RWPE1 (cell line): ENCODE measurements around the gene SPEM3.

Source experiments
- CTCF ChIA-PET: fragments of 350-600 bp; sonication (Branson Sonifier 250); formaldehyde crosslinking; extraction: SDS; loops from one replicate; lab custom pipeline; 2021; lab: Yijun Ruan, JAX
- POLR2A ChIA-PET: fragments of 400-600 bp; formaldehyde crosslinking; extraction: SDS; loops from one replicate; lab custom pipeline; 2020; ENCODE audit warnings: antibody characterized with exemption; ENCODE audit not compliant: low non-redundant PET; lab: Yijun Ruan, JAX
- DNase-seq: peaks from one replicate; pipeline ENCODE4 v3.0.0; 2012; ENCODE audit warnings: low spot score
- H3K27ac ChIP-seq: fragments of 450-650 bp; 2 replicates; pipeline ENCODE4 v1.5.1; 2017
- CTCF ChIP-seq: fragments of 450-650 bp; conservative IDR thresholded peaks from 2 replicates; pipeline ENCODE4 v1.5.1; 2017; ENCODE audit warnings: low read depth, mild to moderate bottlenecking

The SPEM3 gene

GRCh38 chr17:7432296-7432695 lies 3.6 kb downstream of the SPEM3 start:
- ChIA-PET POLR2A (interaction anchor here (0.7 kb wide), 1 partner anchor 129 kb away, joined by 3 read pairs; no protein-coding TSS in a partner anchor), CTCF (interaction anchor here (0.7 to 0.8 kb wide), 2 partner anchors 81 to 253 kb away, joined by 3 read pairs; no protein-coding TSS in a partner anchor)
- TF ChIP-seq CTCF, result no peak
- H3K27ac ChIP-seq, result no peak overlapping the region
- no peak for DNase-seq

- CTCF ChIA-PET, result interaction anchor here (0.6 to 4.3 kb wide), 17 partner anchors 26 to 175 kb away, joined by 3 to 28 read pairs (median 5); partner anchors contain the start of genes PLSCR3, SENP3, TMEM256 and TNFSF13
- peak overlapping the region; percentile 92 for H3K27ac ChIP-seq
- peak; percentile 23; the same call in 1 of the 2 replicates for TF ChIP-seq CTCF
- POLR2A ChIA-PET, result interaction anchor here (0.7 to 1.8 kb wide), 4 partner anchors 32 to 125 kb away, joined by 3 to 7 read pairs (median 3); partner anchors contain the start of genes PLSCR3, POLR2A and TMEM256
- peak; percentile 65 for DNase-seq
Measured at GRCh38 chr17:7435676-7436555, 7.3 kb downstream of the SPEM3 start.

- DNase-seq, result peak; percentile 72
- peak overlapping the region; percentile 92 for H3K27ac ChIP-seq
- ChIA-PET CTCF (interaction anchor here (0.5 to 4.3 kb wide), 31 partner anchors 16 to 256 kb away, joined by 3 to 28 read pairs (median 4); partner anchors contain the start of genes PLSCR3, SENP3, SOX15 and TMEM256), POLR2A (interaction anchor here (0.7 to 1.8 kb wide), 4 partner anchors 33 to 48 kb away, joined by 3 to 7 read pairs (median 4); partner anchors contain the start of genes PLSCR3, POLR2A and TMEM256)
- peak; percentile 97 for TF ChIP-seq CTCF
Measured at GRCh38 chr17:7436556-7437368, 8.1 kb downstream of the SPEM3 start.

GRCh38 chr17:7437369-7437863 lies 8.8 kb downstream of the SPEM3 start:
- POLR2A ChIA-PET, result interaction anchor here (0.6 to 1.1 kb wide), 3 partner anchors 29 to 48 kb away, joined by 3 to 4 read pairs (median 4); no protein-coding TSS in a partner anchor
- DNase-seq, result no peak
- peak overlapping the region; percentile 92 for H3K27ac ChIP-seq
- TF ChIP-seq CTCF, result no peak; the same call in 1 of the 2 replicates
- CTCF ChIA-PET, result interaction anchor here (0.6 to 4.3 kb wide), 23 partner anchors 15 to 199 kb away, joined by 3 to 28 read pairs (median 5); partner anchors contain the start of genes SENP3, SOX15, TMEM256 and TNFSF13

GRCh38 chr17:7437950-7438614 lies 9.4 kb downstream of the SPEM3 start:
- ChIA-PET POLR2A (interaction anchor here (0.6 to 1.1 kb wide), 3 partner anchors 29 to 115 kb away, joined by 3 to 4 read pairs (median 3); no protein-coding TSS in a partner anchor), CTCF (interaction anchor here (0.6 to 4.3 kb wide), 4 partner anchors 41 to 125 kb away, joined by 3 to 28 read pairs (median 8); partner anchors contain the start of genes SENP3 and ZBTB4)
- TF ChIP-seq CTCF, result no peak
- DNase-seq, result no peak
- H3K27ac ChIP-seq, result peak overlapping the region; percentile 92
